Hindlimb muscle (tissue), 1 donor: ENCODE results near the gene HCFC1. TPM values are rescaled to one million over a fixed set of nuclear protein-coding genes. Genes with fewer than 3 reads are reported as not detected.

ENCODE experiments used
- DNase-seq: peaks from one replicate; pipeline ENCODE4 v3.0.0-alpha.2; 2013
- polyA plus RNA-seq: library from polyadenylated mRNA; unstranded; fragments of 120-200 nt; gene quantifications from one replicate; pipeline ENCODE4 v1.2.1, GENCODE V29; 2013; ENCODE audit not compliant: insufficient read length

HCFC1 gene
- polyA plus RNA-seq, 1 donor: 37.9 TPM

DNA sequence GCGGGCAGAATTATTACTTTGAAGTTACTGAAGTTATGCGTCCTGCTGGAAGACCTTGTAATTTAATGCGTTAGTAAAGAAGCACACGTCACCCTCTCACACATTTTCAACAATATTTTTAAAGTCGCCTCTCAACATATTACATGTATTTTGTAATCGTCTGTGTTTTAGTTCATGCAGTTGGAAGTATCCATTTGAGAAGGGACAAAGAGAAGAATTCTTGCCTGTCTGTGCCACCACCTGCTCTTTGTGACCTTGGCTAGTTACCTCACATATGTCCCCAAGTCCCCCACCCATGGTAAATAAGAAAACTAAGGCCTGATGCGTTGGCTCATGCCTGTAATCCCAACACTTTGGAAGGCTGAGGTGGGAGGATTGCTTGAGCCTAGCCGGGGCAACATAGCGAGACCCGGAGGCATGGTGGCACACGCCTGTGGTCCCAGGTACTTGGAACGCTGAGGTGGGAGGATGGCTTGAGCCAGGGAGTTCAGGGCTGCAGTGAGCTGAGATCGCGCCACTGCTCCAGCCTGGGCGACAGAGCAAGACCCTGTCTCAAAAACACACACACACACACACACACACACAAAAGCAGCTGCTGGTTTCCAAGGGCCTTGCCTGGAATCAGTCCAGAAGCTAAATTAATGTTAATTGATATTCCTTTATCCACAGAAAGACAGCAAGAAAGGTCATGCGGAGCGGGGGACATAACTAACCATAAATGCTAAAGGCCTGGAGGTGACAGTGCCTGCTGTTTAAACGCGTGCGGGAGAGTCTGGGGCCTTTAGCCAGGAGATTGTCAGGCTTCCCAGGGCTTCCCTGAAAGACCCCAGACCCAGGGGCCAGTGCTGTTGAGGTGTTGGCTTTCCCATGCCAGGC, 1.7 kb upstream of the HCFC1 start:
- DNase-seq: no peak

DNA sequence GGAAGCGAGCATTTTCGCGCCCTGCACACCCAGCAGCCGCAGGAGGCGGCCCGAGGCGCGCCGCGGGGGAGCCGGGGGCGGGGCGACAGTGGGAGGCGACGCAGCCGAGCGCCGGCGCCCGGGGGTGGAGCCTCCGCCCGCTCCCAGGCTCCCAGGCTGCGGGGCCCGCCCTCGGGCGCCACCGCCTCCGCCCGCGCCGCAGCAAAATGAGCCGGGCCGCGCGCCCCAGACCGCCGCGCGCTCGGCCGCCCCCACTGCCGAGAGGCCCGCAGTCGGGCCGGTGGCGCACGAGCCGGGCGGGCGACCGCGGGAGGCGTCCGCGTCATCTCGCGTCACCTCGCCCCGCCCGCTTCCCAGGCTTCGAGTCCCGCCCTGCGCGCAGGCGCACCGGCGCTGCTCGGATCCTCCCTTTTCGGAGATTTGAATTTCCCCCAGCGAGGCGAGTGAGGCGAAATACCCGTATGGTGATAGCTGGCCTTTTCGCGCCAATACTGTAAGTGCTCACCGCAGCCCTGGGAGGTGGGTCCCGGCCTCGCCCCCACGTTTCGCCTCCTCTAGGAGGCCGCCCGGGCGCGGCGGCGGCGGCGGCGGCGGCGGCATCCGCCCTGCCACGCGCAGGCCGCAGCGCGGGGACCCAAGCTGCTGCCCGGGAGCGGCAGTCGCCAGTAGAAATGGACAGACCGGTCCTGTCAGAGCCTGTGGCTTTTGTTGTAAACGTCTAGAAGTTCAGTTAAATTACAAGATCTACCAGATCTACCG, 929 bp upstream of the HCFC1 start, which contains the start of gene TMEM187:
Gene TMEM187 (plus strand): TSS at position 387 of the 759 bp plus-strand sequence. CDS start 9,309 bp downstream, outside the sequence.
- DNase-seq: peak; percentile 89

- peak; percentile 84 for DNase-seq
Observed at GRCh38 chrX:153971124-153971449, 531 bp downstream of the HCFC1 start.

DNA sequence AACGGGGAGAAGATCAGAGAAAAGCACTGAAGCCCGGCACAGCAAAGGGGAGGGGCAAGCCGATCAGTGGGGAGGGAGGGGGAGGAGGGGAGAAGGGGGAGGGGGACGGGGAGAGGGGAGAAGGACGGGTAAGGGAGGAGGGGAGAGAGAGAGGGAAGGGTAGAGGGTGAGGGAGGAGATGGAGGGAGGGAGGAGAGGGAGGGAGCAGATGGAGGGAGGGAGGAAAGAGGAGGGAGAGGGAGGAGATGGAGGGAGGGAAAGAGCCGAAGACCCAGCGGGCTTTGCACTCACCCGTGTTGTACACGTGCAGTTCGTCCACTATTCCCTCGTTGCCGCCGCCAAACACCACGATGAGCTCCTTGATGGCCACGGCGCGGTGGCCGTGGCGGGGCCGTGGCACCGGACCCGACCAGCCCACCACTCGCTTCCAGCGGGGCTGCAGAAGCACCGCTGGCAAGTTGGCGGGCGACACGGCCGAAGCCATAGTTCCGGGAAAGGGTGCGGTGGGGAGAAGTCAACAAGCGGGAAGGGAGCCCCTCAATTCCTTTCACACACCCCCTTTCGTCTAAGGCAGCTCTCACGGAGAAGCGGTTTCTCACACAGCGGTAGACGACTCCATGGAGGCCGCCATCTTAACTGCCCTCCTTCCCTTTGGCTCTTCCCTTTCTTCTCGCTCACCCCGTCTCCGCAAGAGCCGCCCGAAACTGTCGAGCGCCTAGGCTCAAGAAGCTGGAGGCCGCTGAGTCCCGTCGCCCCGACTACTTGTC, 1.1 kb downstream of the HCFC1 start:
- DNase-seq: peak; percentile 73

DNA sequence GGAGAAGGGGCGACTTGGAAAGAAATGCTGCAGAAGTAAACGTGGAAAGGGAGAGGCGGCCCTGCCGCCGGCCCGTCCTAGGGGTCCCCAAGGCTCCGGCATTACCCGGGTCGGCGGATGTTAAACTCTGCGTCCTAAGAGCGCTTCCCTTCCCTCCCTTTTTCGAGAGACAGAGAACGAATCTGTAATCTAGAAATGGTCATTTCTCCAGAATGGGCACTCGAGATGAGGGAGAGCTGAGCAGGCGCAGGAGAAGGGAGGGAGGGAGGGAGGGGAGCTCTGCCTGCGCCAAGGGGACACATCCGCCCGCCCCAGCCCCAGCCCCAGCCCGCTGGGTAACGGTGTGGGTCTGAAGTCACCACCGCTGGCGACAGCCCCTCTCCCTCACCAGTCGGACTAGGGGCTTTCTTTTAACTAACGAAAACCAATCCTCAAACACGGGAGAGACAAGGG, 1.7 kb downstream of the HCFC1 start:
- DNase-seq: peak; percentile 49

GRCh38 chrX:153969125-153969903, 2.3 kb downstream of the HCFC1 start:
- no peak for DNase-seq

DNA sequence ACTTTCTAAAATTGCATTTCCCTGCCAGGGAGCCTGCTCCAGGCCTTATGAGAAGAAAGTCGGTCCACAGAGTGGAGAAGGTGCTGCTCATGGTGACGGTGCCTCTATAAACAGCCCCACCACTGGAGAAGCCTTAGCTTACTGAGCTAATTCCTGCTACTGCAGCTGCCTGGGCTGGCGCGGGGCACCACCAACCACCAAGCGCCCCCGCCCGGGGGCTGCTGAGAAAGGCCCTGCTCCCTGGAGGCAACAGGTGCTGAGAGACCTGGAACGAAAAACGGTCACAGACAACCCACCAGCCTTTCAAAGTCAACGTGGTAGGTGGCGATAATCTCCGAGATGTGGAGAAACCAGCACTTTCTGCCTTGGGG, 2.9 kb downstream of the HCFC1 start:
- DNase-seq: no peak

GRCh38 chrX:153968255-153968654, 3.4 kb downstream of the HCFC1 start:
- DNase-seq: no peak

DNA sequence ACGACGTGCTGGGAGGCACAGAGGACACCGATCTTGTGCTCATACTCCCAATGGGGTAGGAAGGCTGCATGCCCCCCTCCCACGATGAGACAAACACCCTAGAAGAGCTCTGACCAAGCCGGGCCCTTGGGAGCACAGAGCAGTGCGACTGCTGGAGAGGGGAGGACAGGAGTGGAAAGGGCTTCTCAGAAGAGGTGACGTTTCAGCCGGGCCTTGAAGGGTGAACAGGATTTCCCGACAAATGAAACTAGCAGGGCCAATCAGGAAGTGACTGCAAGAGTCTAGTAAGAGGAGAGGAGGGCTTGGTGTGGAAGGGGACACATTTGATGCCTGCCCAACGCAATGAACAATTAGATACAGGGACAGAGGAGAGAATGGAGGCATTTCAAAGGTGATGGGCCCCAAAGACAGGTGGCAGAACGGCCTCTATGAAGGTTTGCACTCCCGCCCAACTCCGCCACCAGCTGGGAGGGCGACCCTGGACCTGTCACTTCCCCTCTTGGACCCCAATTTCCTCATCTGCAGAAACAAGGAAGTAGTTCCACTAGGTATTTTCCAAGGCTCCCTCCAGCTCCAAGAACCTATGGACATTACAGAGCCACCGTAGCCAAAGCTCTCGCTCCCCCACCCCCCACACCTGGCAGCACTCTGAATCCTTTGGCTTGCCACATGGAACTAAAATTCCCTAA, 3.9 kb downstream of the HCFC1 start:
- DNase-seq: no peak

DNA sequence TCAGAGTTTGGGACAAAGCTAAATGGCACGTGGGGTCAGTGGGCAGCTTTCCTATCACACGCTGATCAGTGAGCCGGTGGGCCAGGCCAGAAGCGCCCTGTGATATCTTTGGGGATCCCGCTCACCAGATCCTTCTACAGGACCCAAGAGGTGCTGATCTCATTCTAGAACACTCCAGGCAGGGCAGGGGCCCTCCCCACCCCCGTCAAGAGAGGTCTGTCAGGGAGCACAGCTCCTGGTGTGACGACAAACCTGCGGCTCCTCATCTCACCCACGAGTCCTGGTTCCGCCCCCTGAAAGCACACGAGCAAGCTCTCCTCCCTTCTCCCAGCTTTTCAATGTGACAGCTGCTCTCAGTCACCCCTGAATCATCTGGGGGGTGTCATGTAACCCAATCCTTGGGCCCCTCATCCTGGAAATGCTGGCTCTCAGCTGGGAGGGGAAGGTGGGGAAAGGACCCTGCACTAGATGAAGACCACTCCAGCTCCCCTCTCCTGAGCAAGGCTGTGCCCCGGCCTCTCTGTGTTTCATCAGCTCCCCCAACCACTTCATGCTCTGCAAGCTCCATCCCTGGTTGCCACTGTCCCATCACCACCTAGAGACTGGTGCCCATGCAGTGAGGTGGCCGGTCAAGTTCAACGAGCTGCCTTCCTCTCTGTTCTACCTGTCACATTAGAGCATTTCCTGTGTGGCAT, 4.6 kb downstream of the HCFC1 start:
- no peak for DNase-seq

- DNase-seq: no peak
Observed at GRCh38 chrX:153966283-153966688, 5.3 kb downstream of the HCFC1 start.

DNA sequence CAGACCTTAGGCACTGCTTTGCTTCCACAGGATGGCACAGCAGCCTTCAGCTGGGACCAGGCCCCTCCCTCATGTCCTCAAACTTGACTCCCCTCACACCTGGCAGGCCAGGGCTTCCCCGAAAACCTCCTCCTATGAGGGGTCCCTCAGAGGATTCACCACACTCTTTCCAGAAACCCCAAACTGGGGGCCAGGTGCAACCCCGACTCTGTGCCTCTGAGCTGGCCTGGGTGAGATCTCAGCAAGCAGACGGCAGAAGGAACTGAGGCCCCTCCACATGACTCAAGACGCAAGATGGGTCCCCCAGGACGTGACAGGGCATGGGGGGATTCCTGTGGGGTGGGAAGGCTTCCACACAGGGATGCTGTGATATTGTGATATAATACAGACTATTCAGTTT, 6.2 kb downstream of the HCFC1 start:
- DNase-seq: no peak

DNA sequence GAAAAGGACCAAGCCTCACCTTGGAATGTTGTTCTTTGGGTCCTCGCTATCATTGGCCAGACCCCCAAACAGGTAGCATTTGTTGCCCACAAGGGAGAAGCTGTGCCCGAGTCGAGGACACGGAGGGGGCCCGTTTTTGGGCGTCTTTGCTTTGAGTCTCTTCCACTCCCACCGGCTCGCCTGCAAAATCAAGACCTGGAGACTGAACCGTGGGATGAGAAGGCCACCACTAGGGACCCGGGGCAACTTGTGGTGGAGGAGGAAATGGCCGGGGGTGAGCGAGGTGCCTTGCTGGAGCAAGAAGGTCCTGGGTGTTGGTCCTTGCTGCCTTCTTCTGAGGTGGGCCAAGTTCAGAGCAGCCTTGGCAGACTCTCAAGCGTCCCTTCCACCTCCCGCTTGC, 7.5 kb downstream of the HCFC1 start:
- no peak for DNase-seq

DNA sequence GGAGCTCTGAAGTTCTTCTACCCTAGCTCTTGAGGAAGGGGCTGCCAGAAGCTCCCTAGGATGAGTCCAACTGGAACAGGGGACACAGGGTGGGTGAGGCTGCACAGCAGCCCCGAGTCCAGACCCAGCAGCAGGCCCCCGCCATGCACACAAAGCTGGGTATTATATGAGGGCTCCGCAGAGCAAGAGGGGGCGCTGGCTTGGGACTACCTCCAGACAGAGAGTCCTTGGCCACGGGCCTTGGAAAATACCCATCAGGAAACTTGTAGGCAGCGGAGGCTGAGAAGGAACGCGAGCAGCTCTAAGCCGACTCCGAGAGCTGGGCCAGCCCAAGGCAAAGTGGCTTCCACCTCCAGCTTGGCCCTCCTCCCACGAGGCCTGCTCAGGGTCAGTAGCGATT, 8.1 kb downstream of the HCFC1 start:
- no peak for DNase-seq

- no peak for DNase-seq
Observed at GRCh38 chrX:153961292-153961691, 10.3 kb downstream of the HCFC1 start.

DNA sequence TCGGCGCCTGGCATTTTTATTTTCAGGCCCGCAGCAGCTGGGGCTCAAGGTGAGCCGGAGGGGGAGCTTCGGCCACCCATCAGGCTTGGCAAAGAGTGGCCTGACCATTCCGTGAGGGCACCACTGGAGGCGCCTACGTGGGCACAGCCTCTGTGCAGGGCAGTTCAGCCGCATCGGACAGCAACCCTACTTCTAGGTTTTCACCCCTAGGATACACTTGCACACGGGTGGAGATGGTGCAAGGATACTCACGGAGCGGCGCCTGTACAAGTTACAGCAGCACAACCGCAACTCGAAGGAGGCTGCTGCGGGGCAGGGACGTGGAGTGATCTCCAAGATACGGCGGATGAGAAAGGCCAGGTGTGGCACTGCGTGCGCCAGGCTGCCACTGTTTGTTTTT, 10.8 kb downstream of the HCFC1 start:
- DNase-seq: no peak

DNA sequence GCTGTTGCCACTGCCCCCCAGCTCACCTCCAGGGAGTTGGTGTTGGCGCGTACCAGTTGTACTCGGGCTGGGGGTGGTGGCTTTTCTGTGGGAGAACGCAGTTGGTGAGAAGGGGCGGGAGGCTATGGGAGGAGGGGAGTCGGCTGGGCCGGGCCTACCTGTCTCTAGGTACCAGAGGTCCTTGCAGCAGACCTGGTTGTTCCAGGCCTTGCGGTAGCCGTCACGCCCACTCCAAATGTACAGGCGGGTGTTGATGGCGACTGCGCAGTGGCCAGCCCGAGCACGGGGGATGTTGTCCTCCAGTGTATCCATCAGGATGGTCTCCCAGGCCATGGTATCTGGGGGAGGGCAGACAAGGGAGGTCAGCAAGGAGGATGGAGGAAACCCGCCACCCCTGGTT, 11.5 kb downstream of the HCFC1 start:
- DNase-seq: no peak

GRCh38 chrX:153959649-153960048, 12.0 kb downstream of the HCFC1 start:
- DNase-seq: no peak

DNA sequence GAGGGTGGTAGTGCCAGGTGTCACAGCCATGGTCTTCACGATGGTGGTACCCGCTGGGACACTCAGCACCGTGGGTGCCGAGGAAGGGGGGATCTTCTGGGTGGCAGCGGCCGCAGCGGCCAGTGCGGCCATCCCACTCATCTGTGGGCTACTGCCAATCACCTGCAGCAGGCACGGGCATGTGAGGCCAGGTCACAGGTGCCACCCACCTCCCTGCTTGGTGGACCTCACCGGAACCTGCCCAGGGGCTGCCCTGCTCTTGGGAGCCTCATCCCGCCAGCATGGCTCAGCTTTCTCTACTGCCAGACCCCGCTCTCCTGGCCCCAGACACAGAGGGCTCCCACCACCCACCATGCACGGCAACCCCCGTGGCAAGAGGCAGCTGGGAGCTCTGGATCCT, 13.0 kb downstream of the HCFC1 start:
- no peak for DNase-seq

DNA sequence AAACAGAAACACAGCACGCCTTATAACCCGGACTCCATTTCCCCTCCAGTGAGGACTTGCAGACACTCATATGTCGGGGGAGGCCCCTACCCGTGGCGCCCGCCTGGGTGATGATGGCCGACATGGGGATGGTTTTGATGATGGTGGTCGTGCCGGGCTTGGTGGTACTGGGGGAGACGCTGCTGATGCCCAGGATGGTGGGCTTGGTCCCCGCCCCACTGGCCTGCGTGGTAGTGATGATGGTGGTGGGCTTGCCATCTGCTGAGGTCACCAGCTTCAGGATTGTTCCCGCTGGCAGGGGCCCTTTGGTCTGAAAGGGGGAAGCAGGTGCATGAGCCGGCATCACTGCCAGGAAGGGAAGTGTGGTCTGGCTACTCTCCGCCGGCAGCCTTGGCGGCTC, 14.4 kb downstream of the HCFC1 start:
- no peak for DNase-seq
